GM21717 (cell line): Measurements from ENCODE around the gene SPINK6.

Source experiments
- ATAC-seq: cut with Tn5 transposase; IDR thresholded peaks from one replicate; pipeline ENCODE4 v1.9.1; 2021; ENCODE audit warnings: mild to moderate bottlenecking, moderate library complexity; ENCODE audit not compliant: unreplicated experiment

The SPINK6 gene

DNA sequence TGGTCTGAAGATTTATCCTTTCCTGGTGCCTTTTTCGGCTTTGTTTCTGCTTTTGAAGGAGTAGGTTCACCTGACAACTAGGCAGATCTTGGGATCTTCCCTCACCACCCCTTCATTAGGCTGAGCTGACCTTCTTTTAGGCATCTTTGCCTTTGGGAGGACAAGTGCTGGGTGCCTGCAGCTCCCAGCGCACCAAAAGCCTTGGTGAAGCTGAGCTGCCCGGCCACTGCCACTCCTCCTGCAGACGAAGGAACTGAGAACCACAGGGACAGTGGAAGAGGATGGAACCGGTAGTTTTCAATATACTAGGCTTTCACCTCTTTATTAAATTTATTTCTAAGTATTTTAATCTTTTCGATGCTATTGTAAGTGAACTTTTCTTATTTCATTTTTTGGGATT is 18.7 kb downstream of the SPINK6 start:
- ATAC-seq = no peak

DNA sequence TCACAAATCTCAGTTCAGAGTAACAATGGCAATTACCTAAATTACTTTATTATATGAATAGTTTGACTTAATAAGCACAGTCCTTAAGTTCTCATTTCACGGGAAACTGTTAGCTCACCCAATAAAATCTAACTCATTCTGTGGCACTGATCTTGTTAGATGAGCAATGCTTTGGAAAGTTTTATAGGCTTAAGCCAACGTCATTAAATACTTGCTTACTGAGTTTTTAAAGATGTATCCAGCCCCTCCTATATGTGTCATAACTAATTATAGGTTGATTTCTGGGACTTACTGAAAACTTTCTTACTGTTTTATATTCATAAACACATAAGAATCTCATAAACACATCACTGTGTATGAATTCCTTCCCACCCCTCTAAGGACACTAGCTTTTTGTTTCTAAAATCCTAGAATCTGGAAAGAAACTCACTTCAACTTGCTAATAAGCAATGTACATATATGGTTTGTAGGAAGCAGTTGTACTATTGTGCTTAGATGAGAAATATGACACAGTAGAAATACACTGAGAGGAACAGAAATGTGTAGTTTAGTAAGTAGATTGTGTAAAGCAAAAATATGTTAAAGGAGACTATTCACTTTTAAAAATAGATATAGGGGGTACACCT is 21.4 kb downstream of the SPINK6 start:
- no peak for ATAC-seq

DNA sequence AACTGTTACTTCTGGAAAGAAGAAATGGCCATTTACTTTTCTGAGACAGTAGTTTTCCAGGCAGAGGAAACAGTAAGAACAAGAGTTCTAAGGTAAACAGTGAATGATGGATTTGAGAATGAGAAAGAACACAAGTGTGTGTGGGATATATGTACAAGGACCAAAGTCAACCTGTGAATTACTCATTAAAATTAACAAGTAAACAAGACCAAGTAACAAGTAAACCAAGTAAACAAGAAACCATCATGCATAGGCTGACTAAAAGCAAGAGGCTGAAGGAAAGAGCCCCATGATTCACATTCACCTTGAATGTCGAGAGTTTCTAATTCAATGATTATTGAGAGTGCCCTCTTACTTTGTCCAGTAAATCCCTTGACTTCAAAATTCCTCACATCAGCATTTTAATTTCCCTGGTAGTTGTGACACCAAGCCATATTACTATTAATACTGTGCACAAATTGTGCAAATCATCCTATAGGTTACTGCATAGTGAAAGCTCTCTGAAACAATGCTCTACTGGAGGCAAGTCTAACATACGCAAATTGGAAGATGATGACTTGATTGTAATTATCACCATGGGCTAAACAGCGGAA is 25.6 kb downstream of the SPINK6 start:
- ATAC-seq = no peak

DNA sequence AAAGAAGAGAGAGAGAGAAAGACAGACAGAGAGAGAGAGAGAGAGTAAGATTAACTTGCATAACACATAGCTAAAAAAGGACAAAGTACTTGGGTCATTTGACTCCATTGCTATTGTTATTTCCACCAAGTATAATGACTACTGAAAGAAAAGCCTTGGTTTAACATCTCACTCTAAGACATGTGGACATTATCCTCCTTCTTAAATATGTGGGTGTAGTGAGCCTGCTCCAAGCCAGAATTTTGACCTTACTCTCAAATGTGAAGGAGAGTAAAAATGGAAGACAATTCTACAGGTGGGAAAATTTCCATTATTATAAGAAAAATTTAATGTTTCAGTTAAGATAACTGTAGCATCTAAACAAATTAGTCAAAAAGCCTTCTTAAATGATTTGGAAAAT is 27.0 kb downstream of the SPINK6 start:
- ATAC-seq = no peak

DNA sequence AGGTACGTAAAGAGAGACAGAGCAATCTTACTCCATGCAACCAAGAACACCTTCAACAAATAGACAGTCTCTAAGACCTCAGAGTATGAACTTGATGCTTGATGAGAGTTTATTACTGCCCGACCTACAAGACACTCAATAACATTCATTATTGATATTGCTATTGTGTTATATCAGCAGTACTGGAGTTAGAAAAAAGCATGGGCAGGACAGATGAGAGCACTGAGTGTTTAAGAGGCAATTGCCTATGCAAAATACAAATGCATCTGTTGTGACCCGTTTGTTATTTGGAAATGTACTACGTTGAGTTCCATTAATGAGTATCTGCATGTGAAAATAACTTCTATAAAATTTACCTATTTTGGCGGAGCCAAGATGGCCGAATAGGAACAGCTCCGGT is 27.4 kb downstream of the SPINK6 start:
- ATAC-seq = no peak

DNA sequence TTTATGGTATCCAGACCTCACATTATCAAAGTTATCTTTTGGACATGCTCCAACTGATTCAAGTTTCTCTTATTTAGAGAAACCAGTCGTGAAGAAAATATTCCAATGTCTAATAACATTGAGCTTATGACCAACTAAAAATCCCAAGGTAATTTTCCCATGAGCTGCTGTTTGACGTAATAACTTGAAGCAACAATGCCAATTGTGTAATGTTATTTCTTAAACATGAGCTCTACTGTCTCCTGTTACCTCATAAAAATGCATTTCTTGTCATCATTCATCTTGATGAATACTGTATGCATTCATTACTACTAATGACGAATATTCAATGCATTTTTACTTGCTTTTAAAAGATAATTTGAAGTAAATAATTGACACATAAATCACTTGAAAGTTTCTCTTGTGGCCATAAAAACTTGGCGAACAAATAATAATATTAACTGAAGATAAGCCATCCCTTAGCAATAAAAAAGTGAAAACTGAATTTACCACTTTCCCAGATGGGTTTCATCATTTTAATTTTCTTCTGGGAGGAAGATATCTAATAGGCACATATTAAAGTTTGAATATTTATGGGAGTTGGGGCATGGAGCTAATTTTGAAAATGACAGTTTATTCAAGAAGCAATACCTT is 35.1 kb downstream of the SPINK6 start:
- no peak for ATAC-seq

DNA sequence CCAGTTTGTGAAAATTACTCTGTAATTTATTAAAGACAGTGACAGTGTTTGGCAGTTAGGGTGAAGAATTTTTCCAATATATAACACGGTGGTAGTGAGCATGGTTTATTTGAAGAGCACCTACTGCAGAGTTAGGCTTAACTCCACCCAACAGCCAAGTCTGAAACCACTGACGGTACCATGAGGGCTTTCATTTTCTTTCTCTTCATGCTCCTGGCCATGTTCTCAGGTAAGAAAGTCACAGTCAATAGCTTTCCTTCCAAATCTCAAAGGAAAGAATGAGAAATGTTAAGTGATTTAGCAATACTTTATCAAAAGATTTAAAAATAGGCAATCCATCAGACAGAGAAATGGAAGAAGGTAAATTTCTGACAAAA is 35.6 kb downstream of the SPINK6 start, which contains the start of gene MARCOL:
Gene MARCOL, plus strand, starts transcription at position 108 of the 377 bp plus-strand sequence. Its CDS starts 73 bp downstream, at position 181.
- ATAC-seq = no peak

DNA sequence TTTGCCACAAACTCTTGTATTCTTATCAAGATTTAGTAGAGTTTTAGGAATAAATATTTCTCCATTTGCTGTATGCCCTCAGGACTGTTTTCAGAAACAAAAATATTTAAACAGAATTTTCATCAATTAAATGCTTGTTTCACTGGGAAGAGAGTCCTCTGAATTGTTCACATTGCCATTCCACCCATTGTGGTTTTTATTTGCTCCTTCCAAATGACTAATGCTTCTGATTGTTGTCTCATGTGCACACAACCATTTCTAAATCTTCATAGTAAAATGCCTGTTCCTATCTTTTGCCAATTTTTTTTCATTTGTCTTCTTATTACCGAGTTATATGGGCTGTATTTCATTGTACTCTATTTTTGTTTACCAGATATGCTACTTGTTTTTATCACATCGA is 46.1 kb downstream of the SPINK6 start:
- no peak for ATAC-seq

DNA sequence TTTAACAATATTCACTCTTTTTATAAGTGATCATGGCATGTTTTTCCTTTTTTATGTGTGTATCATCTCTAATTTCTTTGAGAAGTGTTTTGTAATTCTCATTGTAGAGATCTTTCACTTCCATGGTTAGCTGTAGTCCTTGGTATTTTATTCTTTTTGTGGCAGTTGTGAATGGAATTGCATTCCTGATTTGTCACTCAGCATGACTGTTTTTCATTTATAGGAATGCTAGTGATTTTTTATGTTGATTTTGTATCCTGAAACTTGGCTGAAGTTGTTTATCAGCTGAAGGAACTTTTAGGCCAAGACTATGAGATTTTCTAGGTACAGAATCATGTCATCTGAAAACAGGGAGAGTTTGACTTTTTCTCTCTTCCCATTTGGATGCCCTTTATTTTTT is 52.6 kb downstream of the SPINK6 start:
- no peak for ATAC-seq

DNA sequence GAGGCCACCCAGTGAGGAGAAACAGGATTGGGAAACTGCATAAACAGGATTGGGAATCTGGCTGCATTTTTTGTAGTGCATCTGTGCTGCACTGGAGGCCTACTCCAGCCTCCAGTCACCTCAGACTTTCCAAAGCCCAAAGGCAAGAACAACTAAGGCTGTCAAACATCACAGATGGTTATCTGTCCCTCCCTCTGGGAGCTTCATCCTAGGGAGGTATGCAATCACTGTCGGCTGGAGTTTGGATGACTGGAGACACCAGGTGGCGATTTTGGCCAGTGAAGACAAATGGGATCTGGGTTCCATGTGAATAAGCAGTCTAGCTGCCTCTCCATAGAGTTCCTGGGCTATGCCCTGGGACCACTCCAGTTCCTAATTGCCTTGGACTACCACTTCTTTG is 56.4 kb downstream of the SPINK6 start:
- no peak for ATAC-seq

DNA sequence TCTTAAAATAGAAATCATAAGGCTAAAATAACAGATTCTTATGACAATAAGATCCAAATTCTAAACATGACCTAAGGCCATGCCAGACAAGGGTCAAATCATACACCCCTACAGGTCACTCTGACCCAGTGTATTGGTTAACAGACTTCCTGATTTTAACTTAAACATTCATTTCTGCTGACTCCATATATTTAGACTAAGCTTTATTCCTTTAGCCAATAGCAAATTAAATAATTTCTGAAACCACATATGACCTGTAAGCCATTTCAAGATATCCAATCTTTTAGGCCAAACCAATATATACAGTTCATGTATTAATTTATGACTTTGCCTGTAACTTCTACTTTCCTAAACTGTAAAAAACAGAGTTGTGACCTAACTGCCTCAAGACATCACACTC is 58.4 kb downstream of the SPINK6 start:
- ATAC-seq = no peak
